ENCODE results near the gene HSD17B7. TPM values are rescaled to one million over a fixed set of nuclear protein-coding genes. Genes with fewer than 3 reads are reported as not detected.

Gene HSD17B7
- total and polyA plus RNA-seq, 2 of the 8 experiments (the other 6 are each of a cell fraction or from before 2014, with no cell fraction given), result 31.0 to 37.8 TPM

- Histone ChIP-seq H4K91ac (replicated peaks; ENCODE audit: insufficient read length, low read length) (no peak overlapping the region), H2AFZ (ENCODE audit: low read length) (no peak overlapping the region), H3K4me1 (replicated peaks in 1 of 4; ENCODE audit: control insufficient read depth in 3 of 4, insufficient read depth in 4 of 4, low read length in 3 of 4) (no peaks in the 10 kb centered on the region), H2BK20ac (ENCODE audit: low read length) (no peak overlapping the region), H3K79me1 (ENCODE audit: low read depth, low read length) (no peaks in the 10 kb centered on the region), H2BK15ac (ENCODE audit: low read length) (no peak overlapping the region), H3K4me3 (ENCODE audit: extremely low read depth in 1 of 4, insufficient read depth in 2 of 4, low read depth in 3 of 4, low read length in 4 of 4) (no peak overlapping the region), H3K18ac (ENCODE audit: extremely low read depth, low read length) (no peak overlapping the region), H3K14ac (ENCODE audit: insufficient read length) (no peak overlapping the region), H3K79me2 (ENCODE audit: control insufficient read depth in 1 of 2, insufficient read depth in 2 of 2, low read length in 2 of 2) (no peaks in the 10 kb centered on the region), H3K27me3 (replicated peaks in 1 of 4; ENCODE audit: control insufficient read depth in 3 of 4, extremely low read depth in 1 of 4, insufficient read depth in 3 of 4, low read length in 3 of 4) (no peaks in the 10 kb centered on the region), H4K5ac (ENCODE audit: insufficient read length, low read depth, low read length) (no peak overlapping the region), H2BK12ac (ENCODE audit: low read depth, low read length) (no peak overlapping the region), H3K9me3 (ENCODE audit: insufficient read depth in 2 of 2, low read depth in 1 of 2, low read length in 1 of 2) (peaks cover 9 to 13% of the 10 kb centered on the region in 2 experiments; a peak in 2 of 4 replicates), H3K56ac (replicated peaks; ENCODE audit: insufficient read length, low read depth, low read length) (no peak overlapping the region), H2AK5ac (ENCODE audit: low read depth, low read length) (no peak overlapping the region), H3K23ac (ENCODE audit: insufficient read length) (no peak overlapping the region), H2BK5ac (ENCODE audit: low read depth, low read length) (no peak overlapping the region), H2BK120ac (replicated peaks; ENCODE audit: low read depth, low read length) (no peak overlapping the region), H3K4me2 (ENCODE audit: insufficient read depth in 1 of 2, low read depth in 2 of 2, low read length in 2 of 2) (no peak overlapping the region), H4K20me1 (replicated peaks in 1 of 2; ENCODE audit: control insufficient read depth in 1 of 2, insufficient read depth in 2 of 2, low read length in 2 of 2) (no peaks in the 10 kb centered on the region), H3K9ac (replicated peaks in 1 of 4; ENCODE audit: extremely low read depth in 1 of 4, low read depth in 3 of 4, low read length in 3 of 4) (no peak overlapping the region), H3K36me3 (ENCODE audit: control insufficient read depth in 2 of 4, insufficient read depth in 4 of 4, low read length in 3 of 4) (no peaks in the 10 kb centered on the region), H3K27ac (ENCODE audit: low read depth, low read length) (no peak overlapping the region), H3K23me2 (ENCODE audit: low read depth, low read length) (no peaks in the 10 kb centered on the region), H3K4ac (replicated peaks; ENCODE audit: insufficient read length, low read depth, low read length) (no peak overlapping the region), H4K8ac (ENCODE audit: extremely low read depth, insufficient read depth, low read length) (no peak overlapping the region)
- DNase-seq (ENCODE audit: low read depth in 1 of 2, low spot score in 2 of 2) (no peak), FAIRE-seq (no peak)
- WGBS, 2 experiments (ENCODE audit: extremely low coverage in 1 of 2, insufficient coverage in 1 of 2, insufficient read length in 1 of 2, insufficient replicate concordance in 2 of 2, low coverage in 1 of 2, low lambda C conversion rate in 2 of 2, missing lambda C conversion rate in 1 of 2), result 84% methylated on average over 4 of the region's 4 CpGs; no CpG with 5 or more reads in 1 of the 2 experiments
- ChIA-PET POLR2A (ENCODE audit: partially characterized antibody) (no interaction called here), CTCF (ENCODE audit: partially characterized antibody) (no interaction called here)
- no peak for TF ChIP-seq ATF3 (IDR thresholded peaks at IDR 0.05; ENCODE audit: insufficient read depth, low read depth, low read length)
- no peak for TF ChIP-seq RBBP5 (IDR thresholded peaks at IDR 0.05; ENCODE audit: borderline replicate concordance, low read depth, low read length)
- TF ChIP-seq CTCF (IDR thresholded peaks at IDR 0.05; ENCODE audit: control extremely low read depth in 1 of 3, insufficient read depth in 1 of 3, low read depth in 1 of 3, low read length in 3 of 3), result no peak
- no peak for TF ChIP-seq TBP (IDR thresholded peaks at IDR 0.05; ENCODE audit: low read depth, low read length)
- TF ChIP-seq TCF12 (IDR thresholded peaks at IDR 0.05; ENCODE audit: low read depth, low read length), result no peak
- no peak for TF ChIP-seq TEAD4 (IDR thresholded peaks at IDR 0.05; ENCODE audit: low read depth, low read length)
- TF ChIP-seq SUZ12 (IDR thresholded peaks at IDR 0.05; ENCODE audit: low read length), result no peak
- no peak for TF ChIP-seq CEBPB (IDR thresholded peaks at IDR 0.05; ENCODE audit: low read depth, low read length)
- no peak for TF ChIP-seq TAF7 (optimal IDR thresholded peaks at IDR 0.05; ENCODE audit: borderline replicate concordance, low read depth, low read length)
- no peak for TF ChIP-seq CBX8 (IDR thresholded peaks at IDR 0.05; ENCODE audit: borderline replicate concordance, low read depth, low read length)
- no peak for TF ChIP-seq KDM1A (IDR thresholded peaks at IDR 0.05; ENCODE audit: borderline replicate concordance, low read length)
Observed at GRCh38 chr1:162838863-162839262, 48.4 kb downstream of the HSD17B7 start.
